Activated CD4-positive, alpha-beta T cell treated with anti-CD3 and anti-CD28 coated beads, Interleukin-2, amount 10 ng/mL, durations not matched to agents 7 days and 5 days (primary cell): ENCODE results near the gene PRPF39. TPM values are rescaled to one million over a fixed set of nuclear protein-coding genes. Genes with fewer than 3 reads are reported as not detected.
"Not testable (repeated sequence)": the region's sequence is repeated elsewhere in the genome, so short reads cannot be mapped to it uniquely, and the experiment has no call there.

ENCODE experiments used
- CTCF ChIA-PET: fragments of 350-600 bp; sonication (Branson Sonifier 250); formaldehyde crosslinking; loops from one replicate; lab custom pipeline; 2021; ENCODE audit warnings: antibody characterized with exemption; lab: Charles Lee
- POLR2A ChIA-PET: fragments of 350-600 bp; sonication (Branson Sonifier 250); formaldehyde crosslinking; loops from one replicate; lab custom pipeline; 2021; ENCODE audit warnings: antibody characterized with exemption; lab: Charles Lee
- DNase-seq: peaks from one replicate; pipeline ENCODE4 v3.0.0-alpha.2; 2020
- H3K27ac Mint-ChIP-seq: one replicate; pipeline ENCODE4 v1.8.0; 2021; ENCODE audit warnings: mild to moderate bottlenecking, moderate library complexity, mixed read lengths
- H3K27me3 Mint-ChIP-seq: one replicate; pipeline ENCODE4 v1.8.0; 2021; ENCODE audit warnings: mixed read lengths
- H3K36me3 Mint-ChIP-seq: one replicate; pipeline ENCODE4 v1.8.0; 2021; ENCODE audit warnings: low read depth, mixed read lengths
- H3K4me1 Mint-ChIP-seq: one replicate; pipeline ENCODE4 v1.8.0; 2021; ENCODE audit warnings: mixed read lengths
- H3K4me3 Mint-ChIP-seq: one replicate; pipeline ENCODE4 v1.8.0; 2021; ENCODE audit warnings: mild to moderate bottlenecking, moderate library complexity, mixed read lengths
- H3K9me3 Mint-ChIP-seq: one replicate; pipeline ENCODE4 v1.8.0; 2021; ENCODE audit warnings: mixed read lengths
- total RNA-seq, 2 experiments: library from RNA; stranded (reverse); gene quantifications; one replicate each; pipeline ENCODE4 v1.2.3, GENCODE V29; 2021

The PRPF39 gene
- total RNA-seq, 2 experiments from 2014 or later: 37.8 to 38.6 TPM

GRCh38 chr14:45060551-45060950 is 23.4 kb upstream of the PRPF39 start:
- CTCF ChIA-PET: no interaction called here
- H3K9me3 Mint-ChIP-seq: no peaks in the 10 kb centered on the region
- no peaks in the 10 kb centered on the region for H3K27me3 Mint-ChIP-seq
- H3K4me1 Mint-ChIP-seq: no peaks in the 10 kb centered on the region
- peaks cover 8% of the 10 kb centered on the region for H3K36me3 Mint-ChIP-seq
- POLR2A ChIA-PET: no interaction called here
- no peak overlapping the region for H3K4me3 Mint-ChIP-seq
- DNase-seq: no peak
- no peak overlapping the region for H3K27ac Mint-ChIP-seq

GRCh38 chr14:45065540-45065939 is 18.4 kb upstream of the PRPF39 start:
- ChIA-PET POLR2A (no interaction called here), CTCF (no interaction called here)

GRCh38 chr14:45065956-45066355 is 18.0 kb upstream of the PRPF39 start:
- POLR2A ChIA-PET: no interaction called here
- peaks cover 3% of the 10 kb centered on the region for H3K4me1 Mint-ChIP-seq
- no peaks in the 10 kb centered on the region for H3K27me3 Mint-ChIP-seq
- no peak for DNase-seq
- CTCF ChIA-PET: no interaction called here
- H3K36me3 Mint-ChIP-seq: no peaks in the 10 kb centered on the region
- no peak overlapping the region for H3K4me3 Mint-ChIP-seq
- no peaks in the 10 kb centered on the region for H3K9me3 Mint-ChIP-seq
- no peak overlapping the region for H3K27ac Mint-ChIP-seq

More at GRCh38 chr14:45065540-45065939, 18.4 kb upstream of the PRPF39 start:
- Mint-ChIP-seq H3K27ac (no peak overlapping the region), H3K4me1 (peaks cover 3% of the 10 kb centered on the region), H3K27me3 (no peaks in the 10 kb centered on the region), H3K9me3 (no peaks in the 10 kb centered on the region), H3K36me3 (no peaks in the 10 kb centered on the region), H3K4me3 (no peak overlapping the region)
- DNase-seq: no peak

- POLR2A ChIA-PET: no interaction called here
- no peak overlapping the region for H3K27ac Mint-ChIP-seq
- no peaks in the 10 kb centered on the region for H3K36me3 Mint-ChIP-seq
Measured at GRCh38 chr14:45066667-45067066, 17.2 kb upstream of the PRPF39 start.

GRCh38 chr14:45068396-45068795 is 15.5 kb upstream of the PRPF39 start:
- Mint-ChIP-seq H3K36me3 (no peaks in the 10 kb centered on the region), H3K4me1 (peaks cover 3% of the 10 kb centered on the region), H3K9me3 (no peaks in the 10 kb centered on the region), H3K27me3 (no peaks in the 10 kb centered on the region), H3K4me3 (no peak overlapping the region), H3K27ac (no peak overlapping the region)
- POLR2A ChIA-PET: no interaction called here
- CTCF ChIA-PET: no interaction called here
- DNase-seq: no peak

More at GRCh38 chr14:45066667-45067066, 17.2 kb upstream of the PRPF39 start:
- Mint-ChIP-seq H3K9me3 (no peaks in the 10 kb centered on the region), H3K4me1 (peaks cover 3% of the 10 kb centered on the region), H3K27me3 (no peaks in the 10 kb centered on the region), H3K4me3 (no peak overlapping the region)
- CTCF ChIA-PET: no interaction called here
- no peak for DNase-seq

GRCh38 chr14:45070215-45070614 is 13.7 kb upstream of the PRPF39 start:
- Mint-ChIP-seq H3K4me3 (no peak overlapping the region), H3K4me1 (peaks cover 3% of the 10 kb centered on the region), H3K36me3 (no peaks in the 10 kb centered on the region), H3K9me3 (no peaks in the 10 kb centered on the region), H3K27ac (no peak overlapping the region), H3K27me3 (no peaks in the 10 kb centered on the region)
- CTCF ChIA-PET: interaction anchor here (1.2 kb wide), 1 partner anchor 8 kb away, joined by 3 read pairs; no protein-coding TSS in a partner anchor
- POLR2A ChIA-PET: no interaction called here
- no peak for DNase-seq

- H3K4me3 Mint-ChIP-seq: no peak overlapping the region
- ChIA-PET CTCF (interaction anchor here (1.0 kb wide), 1 partner anchor 26 kb away, joined by 3 read pairs; no protein-coding TSS in a partner anchor), POLR2A (no interaction called here)
- peaks cover 3% of the 10 kb centered on the region for H3K4me1 Mint-ChIP-seq
- H3K9me3 Mint-ChIP-seq: no peaks in the 10 kb centered on the region
- no peak overlapping the region for H3K27ac Mint-ChIP-seq
- DNase-seq: no peak
- no peaks in the 10 kb centered on the region for H3K36me3 Mint-ChIP-seq
- H3K27me3 Mint-ChIP-seq: no peaks in the 10 kb centered on the region
Measured at GRCh38 chr14:45072126-45072525, 11.8 kb upstream of the PRPF39 start.

- H3K27ac Mint-ChIP-seq: no peak overlapping the region
- no peaks in the 10 kb centered on the region for H3K36me3 Mint-ChIP-seq
- DNase-seq: no peak
- POLR2A ChIA-PET: no interaction called here
- CTCF ChIA-PET: no interaction called here
- no peak overlapping the region for H3K4me3 Mint-ChIP-seq
- H3K27me3 Mint-ChIP-seq: no peaks in the 10 kb centered on the region
- no peaks in the 10 kb centered on the region for H3K9me3 Mint-ChIP-seq
- H3K4me1 Mint-ChIP-seq: no peaks in the 10 kb centered on the region
Measured at GRCh38 chr14:45073231-45073879, 10.6 kb upstream of the PRPF39 start.

- CTCF ChIA-PET: no interaction called here
- DNase-seq: no peak
- POLR2A ChIA-PET: no interaction called here
- no peaks in the 10 kb centered on the region for H3K36me3 Mint-ChIP-seq
- peaks cover 8% of the 10 kb centered on the region for H3K4me1 Mint-ChIP-seq
- H3K27ac Mint-ChIP-seq: no peak overlapping the region
- no peaks in the 10 kb centered on the region for H3K9me3 Mint-ChIP-seq
- H3K27me3 Mint-ChIP-seq: no peaks in the 10 kb centered on the region
- no peak overlapping the region for H3K4me3 Mint-ChIP-seq
Measured at GRCh38 chr14:45078323-45078722, 5.6 kb upstream of the PRPF39 start.

GRCh38 chr14:45080416-45080968 is 3.4 kb upstream of the PRPF39 start:
- H3K36me3 Mint-ChIP-seq, H3K9me3 Mint-ChIP-seq, POLR2A ChIA-PET, CTCF ChIA-PET, H3K4me3 Mint-ChIP-seq, H3K27me3 Mint-ChIP-seq, DNase-seq, H3K27ac Mint-ChIP-seq: not testable (repeated sequence)
- peaks cover 19% of the 10 kb centered on the region for H3K4me1 Mint-ChIP-seq

- DNase-seq, CTCF ChIA-PET, H3K27me3 Mint-ChIP-seq, H3K4me3 Mint-ChIP-seq, H3K36me3 Mint-ChIP-seq, POLR2A ChIA-PET, H3K27ac Mint-ChIP-seq, H3K9me3 Mint-ChIP-seq: not testable (repeated sequence)
- peaks cover 25% of the 10 kb centered on the region for H3K4me1 Mint-ChIP-seq
Measured at GRCh38 chr14:45081096-45081495, 2.8 kb upstream of the PRPF39 start.

GRCh38 chr14:45082420-45082819 is 1.5 kb upstream of the PRPF39 start:
- Mint-ChIP-seq H3K4me3 (no peak overlapping the region), H3K9me3 (no peaks in the 10 kb centered on the region), H3K27me3 (no peaks in the 10 kb centered on the region), H3K4me1 (peaks cover 38% of the 10 kb centered on the region), H3K27ac (peak overlapping the region; percentile 69), H3K36me3 (peaks cover 11% of the 10 kb centered on the region)
- CTCF ChIA-PET: no interaction called here
- POLR2A ChIA-PET: no interaction called here
- no peak for DNase-seq

GRCh38 chr14:45083617-45083975 is 320 bp upstream of the PRPF39 start:
- CTCF ChIA-PET: no interaction called here
- H3K36me3 Mint-ChIP-seq: peaks cover 16% of the 10 kb centered on the region
- DNase-seq: no peak
- POLR2A ChIA-PET: no interaction called here
- H3K27ac Mint-ChIP-seq: peak overlapping the region; percentile 31
- H3K27me3 Mint-ChIP-seq: no peaks in the 10 kb centered on the region
- H3K9me3 Mint-ChIP-seq: no peaks in the 10 kb centered on the region
- H3K4me1 Mint-ChIP-seq: peaks cover 47% of the 10 kb centered on the region
- H3K4me3 Mint-ChIP-seq: peak overlapping the region; percentile 98

GRCh38 chr14:45084946-45085346 is 1.0 kb downstream of the PRPF39 start:
- Mint-ChIP-seq H3K4me3 (peak overlapping the region; percentile 98), H3K9me3 (no peaks in the 10 kb centered on the region), H3K27me3 (no peaks in the 10 kb centered on the region), H3K4me1 (peaks cover 60% of the 10 kb centered on the region), H3K27ac (peak overlapping the region; percentile 96), H3K36me3 (peaks cover 16% of the 10 kb centered on the region)
- DNase-seq: no peak
- CTCF ChIA-PET: no interaction called here
- POLR2A ChIA-PET: interaction anchor here (0.5 kb wide), 1 partner anchor 45 kb away, joined by 3 read pairs; no protein-coding TSS in a partner anchor
